GM06990 (cell line): ENCODE measurements around the gene CCDC92B.
"Not testable (repeated sequence)": the region's sequence is repeated elsewhere in the genome, so short reads cannot be mapped to it uniquely, and the experiment has no call there.

Experiments
- DNase-seq: peaks from one replicate; pipeline ENCODE4 v3.0.0-alpha.2; 2011; ENCODE audit not compliant: insufficient read length; ENCODE audit errors: extremely low read depth
- H3K27me3 ChIP-seq: replicated peaks from 2 replicates; pipeline ENCODE4 v1.6.0; 2011; ENCODE audit warnings: low read length; ENCODE audit not compliant: control insufficient read depth, insufficient read depth
- H3K36me3 ChIP-seq: 2 replicates; pipeline ENCODE4 v1.5.1; 2011; ENCODE audit warnings: low read length; ENCODE audit not compliant: control insufficient read depth, insufficient read depth
- H3K4me3 ChIP-seq: replicated peaks from 2 replicates; pipeline ENCODE4 v1.5.1; 2011; ENCODE audit warnings: low read depth, mild to moderate bottlenecking, control low read depth, low read length
- CTCF ChIP-seq: IDR thresholded peaks from 2 replicates; pipeline ENCODE4 v1.5.1; 2011; ENCODE audit warnings: low read length, control low read depth, mild to moderate bottlenecking, inconsistent platforms; ENCODE audit not compliant: insufficient read depth, poor library complexity, severe bottlenecking

CCDC92B gene

GRCh38 chr17:2700030-2700490 is 49.4 kb downstream of the CCDC92B start:
- no peak for TF ChIP-seq CTCF
- H3K4me3 ChIP-seq = no peak overlapping the region
- H3K27me3 ChIP-seq = no peaks in the 10 kb centered on the region
- H3K36me3 ChIP-seq = peaks cover 53% of the 10 kb centered on the region
- DNase-seq = no peak

- H3K36me3 ChIP-seq = peaks cover 49% of the 10 kb centered on the region
- DNase-seq, H3K27me3 ChIP-seq, H3K4me3 ChIP-seq: not testable (repeated sequence)
These were observed 50.1 kb downstream of the CCDC92B start for GRCh38 chr17:2699216-2699805.

- no peak overlapping the region for H3K4me3 ChIP-seq
- no peaks in the 10 kb centered on the region for H3K27me3 ChIP-seq
- H3K36me3 ChIP-seq = peaks cover 42% of the 10 kb centered on the region
- TF ChIP-seq CTCF = no peak
- no peak for DNase-seq
These were observed 51.8 kb downstream of the CCDC92B start for GRCh38 chr17:2697611-2698162.

GRCh38 chr17:2695961-2696760 is 53.3 kb downstream of the CCDC92B start:
- no peak for TF ChIP-seq CTCF
- Histone ChIP-seq H3K27me3 (no peaks in the 10 kb centered on the region), H3K4me3 (no peak overlapping the region), H3K36me3 (peaks cover 40% of the 10 kb centered on the region)
- no peak for DNase-seq

GRCh38 chr17:2695243-2695960 is 54.0 kb downstream of the CCDC92B start:
- Histone ChIP-seq H3K27me3 (no peaks in the 10 kb centered on the region), H3K36me3 (peaks cover 41% of the 10 kb centered on the region), H3K4me3 (no peak overlapping the region)
- DNase-seq = no peak
- no peak for TF ChIP-seq CTCF
